ENCODE results near the gene NFIC.

GRCh38 chr19:3463714-3464586 lies 97.6 kb downstream of the NFIC start:
- TF ChIP-seq POLR2A (IDR thresholded peaks at IDR 0.05) (no peak), EP300 (IDR thresholded peaks at IDR 0.05) (no peak)
- TF ChIP-seq, protein P1, sequence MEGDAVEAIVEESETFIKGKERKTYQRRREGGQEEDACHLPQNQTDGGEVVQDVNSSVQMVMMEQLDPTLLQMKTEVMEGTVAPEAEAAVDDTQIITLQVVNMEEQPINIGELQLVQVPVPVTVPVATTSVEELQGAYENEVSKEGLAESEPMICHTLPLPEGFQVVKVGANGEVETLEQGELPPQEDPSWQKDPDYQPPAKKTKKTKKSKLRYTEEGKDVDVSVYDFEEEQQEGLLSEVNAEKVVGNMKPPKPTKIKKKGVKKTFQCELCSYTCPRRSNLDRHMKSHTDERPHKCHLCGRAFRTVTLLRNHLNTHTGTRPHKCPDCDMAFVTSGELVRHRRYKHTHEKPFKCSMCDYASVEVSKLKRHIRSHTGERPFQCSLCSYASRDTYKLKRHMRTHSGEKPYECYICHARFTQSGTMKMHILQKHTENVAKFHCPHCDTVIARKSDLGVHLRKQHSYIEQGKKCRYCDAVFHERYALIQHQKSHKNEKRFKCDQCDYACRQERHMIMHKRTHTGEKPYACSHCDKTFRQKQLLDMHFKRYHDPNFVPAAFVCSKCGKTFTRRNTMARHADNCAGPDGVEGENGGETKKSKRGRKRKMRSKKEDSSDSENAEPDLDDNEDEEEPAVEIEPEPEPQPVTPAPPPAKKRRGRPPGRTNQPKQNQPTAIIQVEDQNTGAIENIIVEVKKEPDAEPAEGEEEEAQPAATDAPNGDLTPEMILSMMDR (IDR thresholded peaks at IDR 0.05): no peak

All from tibial nerve (tissue), 4 donors.